Measurements from ENCODE around the gene ZNF334. TPM values are rescaled to one million over a fixed set of nuclear protein-coding genes. Genes with fewer than 3 reads are reported as not detected.

The ZNF334 gene
- total RNA-seq, 1 donor from 2014 or later: 38.7 TPM

GRCh38 chr20:46553926-46554325 is 40.6 kb upstream of the ZNF334 start:
- Mint-ChIP-seq H3K27me3 (peaks cover 3% of the 10 kb centered on the region), H3K9me3 (ENCODE audit: low read depth) (no peaks in the 10 kb centered on the region), H3K36me3 (ENCODE audit: insufficient read depth) (no peaks in the 10 kb centered on the region), H3K4me3 (ENCODE audit: low read depth) (no peak overlapping the region), H3K27ac (no peak overlapping the region), H3K4me1 (ENCODE audit: low read depth) (no peaks in the 10 kb centered on the region)
- DNase-seq (ENCODE audit: low spot score, unreplicated experiment): no peak
- TF ChIP-seq CTCF (IDR thresholded peaks at IDR 0.05; ENCODE audit: unreplicated experiment): no peak

GRCh38 chr20:46552460-46553420 is 39.4 kb upstream of the ZNF334 start:
- no peak for TF ChIP-seq CTCF (IDR thresholded peaks at IDR 0.05; ENCODE audit: unreplicated experiment)
- Mint-ChIP-seq H3K36me3 (ENCODE audit: insufficient read depth) (no peaks in the 10 kb centered on the region), H3K27ac (no peak overlapping the region), H3K4me3 (ENCODE audit: low read depth) (no peak overlapping the region), H3K4me1 (ENCODE audit: low read depth) (no peaks in the 10 kb centered on the region), H3K27me3 (peaks cover 3% of the 10 kb centered on the region), H3K9me3 (ENCODE audit: low read depth) (no peaks in the 10 kb centered on the region)
- DNase-seq (ENCODE audit: low spot score, unreplicated experiment): no peak

GRCh38 chr20:46551522-46552381 is 38.4 kb upstream of the ZNF334 start:
- Mint-ChIP-seq H3K4me3 (ENCODE audit: low read depth) (no peak overlapping the region), H3K36me3 (ENCODE audit: insufficient read depth) (no peaks in the 10 kb centered on the region), H3K4me1 (ENCODE audit: low read depth) (no peaks in the 10 kb centered on the region), H3K27ac (no peak overlapping the region), H3K27me3 (no peaks in the 10 kb centered on the region), H3K9me3 (ENCODE audit: low read depth) (no peaks in the 10 kb centered on the region)
- no peak for DNase-seq (ENCODE audit: low spot score, unreplicated experiment)
- TF ChIP-seq CTCF (IDR thresholded peaks at IDR 0.05; ENCODE audit: unreplicated experiment): no peak

- Mint-ChIP-seq H3K36me3 (ENCODE audit: insufficient read depth) (no peaks in the 10 kb centered on the region), H3K27me3 (no peaks in the 10 kb centered on the region), H3K4me1 (ENCODE audit: low read depth) (no peaks in the 10 kb centered on the region), H3K9me3 (ENCODE audit: low read depth) (no peaks in the 10 kb centered on the region), H3K27ac (no peak within 1 kb of the TSS), H3K4me3 (ENCODE audit: low read depth) (no peak within 1 kb of the TSS)
- no peak for DNase-seq (ENCODE audit: low spot score, unreplicated experiment)
- TF ChIP-seq CTCF (IDR thresholded peaks at IDR 0.05; ENCODE audit: unreplicated experiment): no peak
Observed at GRCh38 chr20:46550461-46550860, 37.1 kb upstream of the ZNF334 start, which contains the start of gene OCSTAMP. Gene OCSTAMP, minus strand, starts transcription at chr20:46550654. Its CDS starts 94 bp downstream, at chr20:46550560.
